Stimulated activated CD8-positive, alpha-beta memory T cell treated with anti-CD3 and anti-CD28 coated beads, Interleukin-7, amount 100 ng/mL, for 24 hours (primary cell): ENCODE data around the gene GNB1.

ENCODE experiments used
- DNase-seq: peaks from one replicate; pipeline ENCODE4 v3.0.0-alpha.2; 2020; ENCODE audit warnings: low read depth

Gene GNB1

DNA sequence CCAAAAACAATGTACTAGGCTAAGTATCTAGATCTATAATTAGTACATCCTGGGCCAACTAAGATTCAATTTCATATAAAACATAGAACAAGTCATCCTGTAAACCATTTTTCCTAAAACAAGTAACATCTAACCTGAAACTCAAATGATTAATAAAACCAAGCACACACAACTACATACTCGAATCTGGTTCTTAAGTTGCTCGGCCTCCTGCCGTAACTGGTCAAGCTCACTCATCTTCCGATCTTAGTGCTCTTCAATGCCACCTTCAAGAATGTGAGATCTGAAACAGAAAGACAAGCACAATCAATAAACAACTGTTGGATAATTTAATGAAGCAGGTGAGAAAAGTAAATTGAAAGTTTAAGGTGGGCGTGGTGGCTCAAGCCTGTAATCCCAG lies 65.7 kb downstream of the GNB1 start:
- no peak for DNase-seq

- no peak for DNase-seq
These were observed 71.1 kb downstream of the GNB1 start for GRCh38 chr1:1819762-1820161.

DNA sequence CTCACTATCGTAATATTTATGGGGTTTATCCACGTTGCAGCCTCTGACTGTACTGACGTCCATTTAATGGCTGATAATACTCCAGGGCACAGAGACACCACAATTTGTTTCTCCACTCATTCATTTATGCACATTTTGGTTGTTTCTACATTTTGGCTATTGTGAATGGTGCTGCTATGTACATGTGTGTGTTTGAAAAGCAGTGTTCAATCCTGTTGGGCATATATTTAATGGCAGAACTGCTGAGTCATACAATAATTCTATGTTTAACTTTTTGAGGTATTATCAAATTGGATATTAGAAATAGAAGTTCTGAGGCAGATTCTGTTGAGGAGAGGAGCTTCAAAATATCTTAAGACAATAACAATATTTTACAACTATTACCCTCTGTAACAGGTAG lies 73.7 kb downstream of the GNB1 start:
- no peak for DNase-seq

DNA sequence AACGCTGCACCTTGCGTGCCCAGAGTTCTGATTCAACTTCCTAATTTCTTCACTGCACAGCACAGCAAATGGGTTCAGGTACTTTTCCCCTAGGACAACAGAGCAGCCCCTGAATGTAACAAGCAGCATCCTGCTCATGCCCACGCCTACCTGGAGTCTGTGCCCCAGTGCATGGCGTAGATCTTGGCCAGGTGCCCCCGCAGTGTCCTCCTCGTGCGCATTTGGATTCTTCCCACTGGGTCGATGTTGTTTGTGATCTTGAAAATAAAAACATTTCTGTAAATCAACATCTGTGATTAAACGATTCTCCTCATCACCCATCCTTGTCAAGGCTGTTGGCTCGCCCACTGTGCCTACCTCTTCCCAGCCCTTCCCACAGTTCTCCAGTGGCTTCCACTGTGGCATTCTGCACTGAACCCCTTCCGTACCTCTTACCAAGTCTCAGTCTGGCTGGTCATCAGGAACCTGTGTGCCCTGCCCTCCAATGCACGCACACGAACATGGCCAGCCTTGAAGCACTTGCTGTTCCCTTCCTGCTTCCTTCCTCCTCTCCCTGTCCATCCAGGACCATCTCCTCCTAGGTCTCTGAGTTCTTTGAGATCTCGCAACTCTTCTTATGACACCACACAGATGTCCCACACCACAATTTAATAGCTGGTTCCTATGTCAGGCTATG lies 75.1 kb downstream of the GNB1 start:
- DNase-seq = no peak

GRCh38 chr1:1809489-1809888 lies 81.4 kb downstream of the GNB1 start:
- no peak for DNase-seq

- no peak for DNase-seq
These were observed 82.7 kb downstream of the GNB1 start for GRCh38 chr1:1808206-1808605.

- DNase-seq = no peak
These were observed 84.0 kb downstream of the GNB1 start for GRCh38 chr1:1806890-1807289.

DNA sequence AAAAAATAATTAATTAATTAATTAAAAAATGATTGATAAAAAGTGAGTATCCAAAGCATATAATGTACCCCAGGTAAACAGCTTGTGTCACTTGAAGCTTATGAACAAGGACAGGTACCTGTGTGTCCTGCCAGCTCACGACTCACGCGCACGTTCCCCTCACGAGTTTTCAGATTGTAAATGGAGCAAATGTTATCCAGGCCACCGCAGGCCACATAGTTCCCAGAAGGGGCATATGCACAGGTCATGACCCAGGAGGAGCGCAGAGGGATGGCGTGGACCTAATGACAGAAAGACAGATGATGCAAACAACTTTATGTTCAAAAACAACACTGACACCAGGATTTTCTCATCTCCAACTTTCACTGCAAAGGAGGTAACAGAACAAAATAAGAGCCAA lies 86.6 kb downstream of the GNB1 start:
- no peak for DNase-seq

GRCh38 chr1:1802871-1803270 lies 88.0 kb downstream of the GNB1 start:
- DNase-seq = no peak

DNA sequence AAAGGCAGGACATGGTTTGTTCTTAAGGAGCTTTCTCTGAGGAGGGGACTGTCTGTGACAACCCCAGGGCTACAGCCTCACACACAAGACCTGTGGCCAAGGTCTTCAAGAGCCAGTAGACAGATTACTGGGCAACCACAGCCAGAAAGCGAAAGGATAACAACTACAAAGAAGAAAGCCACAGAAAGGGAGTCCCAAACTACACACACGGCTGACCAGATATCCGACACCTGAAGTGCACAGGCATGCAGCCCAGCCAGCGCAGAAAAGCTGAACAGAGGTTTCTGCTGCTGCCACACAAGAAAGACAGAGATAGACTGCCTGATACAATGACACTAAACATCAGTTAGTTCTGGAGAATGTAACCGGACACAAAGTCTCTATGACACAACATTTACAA lies 91.2 kb downstream of the GNB1 start:
- DNase-seq = no peak

- DNase-seq = no peak
These were observed 93.1 kb downstream of the GNB1 start for GRCh38 chr1:1797731-1798341.

GRCh38 chr1:1796466-1796865 lies 94.4 kb downstream of the GNB1 start:
- no peak for DNase-seq

DNA sequence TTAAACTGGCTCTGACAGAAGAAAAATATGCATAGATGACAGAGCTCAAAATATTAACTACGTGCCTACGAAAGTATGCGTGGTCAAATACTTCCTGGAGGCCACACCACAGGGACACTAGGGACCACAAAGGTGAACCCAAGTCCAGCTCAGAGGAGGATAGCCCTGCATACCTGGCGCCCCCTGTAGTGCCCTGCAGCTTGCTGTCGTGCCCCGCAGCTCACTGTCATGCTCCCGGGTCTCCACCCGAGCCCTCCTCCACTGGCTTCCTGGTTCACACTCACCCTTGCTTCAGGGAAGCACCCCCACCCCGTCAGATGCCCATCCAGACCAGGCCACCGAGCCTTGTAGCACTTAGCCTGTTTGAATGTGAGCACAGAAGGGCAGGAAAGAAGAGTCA lies 95.9 kb downstream of the GNB1 start:
- DNase-seq = no peak

- no peak for DNase-seq
These were observed 97.2 kb downstream of the GNB1 start for GRCh38 chr1:1793481-1794244.

DNA sequence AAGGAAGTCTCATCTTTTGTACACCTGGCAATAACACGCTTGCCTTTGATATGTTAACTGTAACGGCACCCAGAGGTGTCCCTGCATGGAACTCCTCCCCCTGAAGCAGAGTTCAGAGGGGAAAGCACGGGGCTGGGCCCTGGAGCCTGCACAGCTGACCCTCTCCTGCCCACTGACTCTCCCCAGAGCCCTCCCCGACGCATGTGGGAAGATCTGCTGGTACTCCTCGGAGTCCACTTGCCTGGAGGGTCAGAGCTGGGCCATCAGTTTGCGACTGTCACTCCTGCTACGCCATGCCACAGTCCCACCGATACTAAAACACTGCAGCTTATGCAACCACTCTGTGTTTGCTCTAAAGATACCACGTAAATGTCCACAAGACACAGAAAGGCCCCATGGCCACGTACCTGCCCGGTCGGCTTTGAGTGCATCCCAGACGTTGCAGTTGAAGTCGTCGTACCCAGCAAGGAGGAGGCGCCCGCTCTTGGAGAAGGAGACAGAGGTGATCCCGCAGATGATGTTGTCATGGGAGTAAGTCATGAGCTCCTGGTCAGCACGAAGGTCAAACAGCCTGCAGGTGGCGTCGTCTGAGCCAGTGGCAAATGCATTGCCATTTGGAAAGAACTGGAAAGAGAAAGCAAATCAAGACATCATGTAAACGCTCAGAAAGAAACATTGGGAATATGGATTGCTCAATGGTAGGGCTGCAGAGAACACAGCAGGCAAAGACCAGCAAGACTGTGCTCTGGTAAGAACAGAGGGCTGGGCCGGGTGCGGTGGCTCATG lies 102.0 kb downstream of the GNB1 start:
- no peak for DNase-seq

DNA sequence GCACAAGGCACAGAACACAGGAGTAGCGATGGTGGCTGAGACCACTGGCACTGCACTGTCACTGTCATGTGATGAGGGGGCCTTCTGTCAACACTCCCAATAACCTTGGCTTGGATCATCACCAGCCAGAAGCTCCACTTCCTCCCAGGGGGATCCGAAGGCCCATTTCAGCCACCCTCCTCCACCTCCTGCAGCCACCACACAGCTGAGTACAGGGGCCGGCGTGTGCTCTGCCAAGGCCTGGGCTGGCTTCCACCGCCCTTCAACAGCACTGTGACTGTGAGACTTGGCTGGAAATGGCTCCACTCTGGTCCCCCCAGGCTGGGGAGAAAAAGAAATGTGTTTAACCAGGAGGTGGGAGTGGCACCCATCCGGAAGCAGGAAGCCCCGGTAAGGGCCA lies 102.8 kb downstream of the GNB1 start:
- DNase-seq = no peak

DNA sequence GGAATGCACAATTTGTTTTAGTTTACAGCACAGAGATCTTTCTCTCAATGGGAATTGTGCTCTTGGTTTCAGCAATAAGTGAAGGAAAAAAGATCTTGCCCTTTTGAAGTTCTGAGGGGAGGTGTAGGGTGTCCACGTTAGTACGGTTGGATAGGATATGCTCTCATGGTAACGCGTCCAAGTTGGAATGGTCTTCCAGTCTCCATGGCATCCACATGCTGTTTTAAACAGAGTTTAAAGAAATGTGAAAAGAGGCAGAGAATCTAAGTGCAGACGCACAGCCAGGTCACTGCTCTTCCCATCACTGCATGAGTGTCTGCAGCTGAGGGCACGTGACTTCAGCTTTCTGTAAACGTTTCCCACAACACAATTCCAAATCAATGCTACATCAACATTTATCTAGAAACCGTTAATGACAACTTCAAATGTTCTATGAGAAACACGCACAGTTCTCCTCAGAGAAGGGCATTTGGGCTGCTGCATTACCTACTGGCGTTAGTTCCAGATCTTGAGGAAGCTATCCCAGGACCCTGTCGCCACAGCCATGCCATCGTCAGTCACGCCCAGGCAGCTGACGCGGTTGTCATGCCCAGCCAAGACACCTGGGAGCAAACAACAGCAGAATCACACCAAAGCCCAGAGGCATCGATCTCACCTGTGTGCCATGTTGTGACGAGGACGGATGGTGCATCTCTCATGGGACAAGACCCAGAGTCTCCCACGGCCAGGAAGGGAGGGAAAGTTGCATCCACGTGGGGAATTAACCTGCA lies 103.9 kb downstream of the GNB1 start:
- no peak for DNase-seq

GRCh38 chr1:1785666-1786065 lies 105.2 kb downstream of the GNB1 start:
- no peak for DNase-seq

- DNase-seq = no peak
These were observed 106.0 kb downstream of the GNB1 start for GRCh38 chr1:1784933-1785332.

- DNase-seq = no peak
These were observed 107.6 kb downstream of the GNB1 start for GRCh38 chr1:1783320-1783719.

DNA sequence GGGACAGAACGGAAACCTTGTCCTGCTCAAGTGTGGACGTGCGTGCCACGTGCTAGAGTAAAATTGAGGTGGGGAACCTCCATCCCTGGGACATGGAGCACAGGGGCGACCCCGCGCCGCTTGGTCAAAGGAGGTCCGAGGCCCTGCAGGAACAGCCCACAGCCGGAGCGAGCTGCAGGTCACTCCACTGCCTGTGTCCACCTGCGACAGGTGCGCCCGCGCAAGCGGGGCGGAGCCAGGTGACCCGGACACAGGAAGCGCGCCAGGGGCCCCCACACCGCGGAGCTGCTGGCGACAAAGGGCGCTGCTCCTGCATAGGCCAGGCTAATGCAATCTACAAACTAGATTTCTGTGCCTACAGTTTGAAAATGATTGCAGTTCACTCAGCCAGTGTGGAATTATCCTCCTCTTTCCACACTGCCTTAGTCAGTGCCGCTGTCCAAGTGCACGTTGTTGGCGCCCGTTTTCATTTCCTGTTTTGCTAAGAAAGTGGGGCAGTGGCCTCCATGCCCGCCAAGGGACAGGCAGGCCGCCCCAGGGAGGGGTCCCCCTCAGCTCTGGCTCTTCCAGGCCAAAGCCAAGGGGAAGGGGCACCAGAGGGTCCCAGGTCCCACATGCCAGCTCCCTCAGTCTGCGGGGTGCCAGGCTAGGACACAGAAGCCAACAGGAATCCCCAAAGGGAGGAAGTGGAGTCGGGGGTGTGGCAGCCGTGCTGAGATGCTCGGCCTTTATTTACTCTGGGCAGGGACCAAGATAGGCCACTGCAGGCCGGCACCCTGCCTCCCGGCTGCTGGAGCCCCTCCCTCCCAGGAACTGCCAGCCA lies 108.3 kb downstream of the GNB1 start:
- no peak for DNase-seq
